GM12891 (cell line): ENCODE data around the gene LILRA2.

Experiments
- POLR2A ChIP-seq: IDR thresholded peaks from 2 replicates; pipeline ENCODE4 v1.6.1; 2011; ENCODE audit warnings: low read depth, low read length, control low read depth
- POLR2AphosphoS5 ChIP-seq: IDR thresholded peaks from 2 replicates; pipeline ENCODE4 v1.6.1; 2011; ENCODE audit warnings: low read depth, low read length, control low read depth
- POU2F2 ChIP-seq: IDR thresholded peaks from 2 replicates; pipeline ENCODE4 v1.6.1; 2011; ENCODE audit warnings: low read depth, mild to moderate bottlenecking, control low read depth, low read length, moderate library complexity
- SPI1 ChIP-seq: IDR thresholded peaks from 2 replicates; pipeline ENCODE4 v1.6.1; 2011; ENCODE audit warnings: low read depth, low read length, control low read depth
- TAF1 ChIP-seq: IDR thresholded peaks from 2 replicates; pipeline ENCODE4 v1.6.1; 2011; ENCODE audit warnings: low read depth, low read length, control low read depth

DNA sequence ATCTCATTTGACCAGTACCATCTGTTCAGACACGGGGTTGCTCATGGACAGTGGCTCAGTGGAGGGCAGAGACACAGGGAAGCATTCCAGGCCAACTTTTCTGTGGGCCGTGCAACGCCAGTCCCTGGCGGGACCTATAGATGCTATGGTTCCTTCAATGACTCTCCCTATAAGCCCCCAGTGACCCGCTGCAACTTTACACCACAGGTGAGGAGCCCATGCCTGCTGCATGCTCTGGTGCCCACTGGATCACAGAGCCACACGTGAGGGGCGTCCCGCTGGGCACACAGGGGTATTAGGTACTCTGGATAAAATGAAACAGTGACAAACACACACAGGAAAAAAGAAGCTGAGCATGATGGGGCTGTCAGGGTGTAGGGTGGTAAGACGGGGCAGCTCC is 36.6 kb upstream of the LILRA2 start:
- no peak for TF ChIP-seq POU2F2
- TF ChIP-seq POLR2A, result no peak
- TF ChIP-seq TAF1, result no peak
- no peak for TF ChIP-seq POLR2AphosphoS5
- TF ChIP-seq SPI1, result no peak
